GM13977 (cell line): ENCODE data around the gene HPCA.

Experiments used
- DNase-seq: peaks from one replicate; pipeline ENCODE4 v3.0.0; 2012; ENCODE audit warnings: low spot score
- CTCF ChIP-seq: IDR thresholded peaks from 2 replicates; pipeline ENCODE4 v1.5.1; 2012; ENCODE audit warnings: mild to moderate bottlenecking, control low read depth; ENCODE audit not compliant: insufficient read depth; ENCODE audit errors: extremely low read depth, missing control alignments
- in situ Hi-C: fragments of 300-500 bp; cut with MboI; formaldehyde crosslinking; loops from one replicate; pipeline ENCODE4 v1.12.0; 2022; ENCODE audit warnings: low sequenced_read_pairs, low pct_unique_long_range_greater_than_20kb, mixed read lengths, inconsistent platforms; ENCODE audit not compliant: unreplicated experiment

The HPCA gene

GRCh38 chr1:32928285-32928684, 42.0 kb downstream of the HPCA start:
- no peak for TF ChIP-seq CTCF
- DNase-seq: no peak
- in situ Hi-C loops: no loop called here

- TF ChIP-seq CTCF: no peak
- no peak for DNase-seq
- in situ Hi-C loops: no loop called here
Observed at GRCh38 chr1:32928715-32929114, 42.4 kb downstream of the HPCA start.

GRCh38 chr1:32929366-32929765, 43.1 kb downstream of the HPCA start:
- no peak for DNase-seq
- in situ Hi-C loops: no loop called here
- TF ChIP-seq CTCF: no peak

- no peak for TF ChIP-seq CTCF
- in situ Hi-C loops: loop anchor here (10.0 kb wide), 1 partner anchor 143 kb away; no protein-coding TSS in a partner anchor
- no peak for DNase-seq
Observed at GRCh38 chr1:32931760-32932159, 45.5 kb downstream of the HPCA start.

GRCh38 chr1:32933742-32934322, 47.5 kb downstream of the HPCA start:
- DNase-seq: no peak
- in situ Hi-C loops: loop anchor here (10.0 kb wide), 1 partner anchor 141 kb away; no protein-coding TSS in a partner anchor
- TF ChIP-seq CTCF: no peak

- in situ Hi-C loops: loop anchor here (10.0 kb wide), 1 partner anchor 140 kb away; no protein-coding TSS in a partner anchor
- TF ChIP-seq CTCF: no peak
- no peak for DNase-seq
Observed at GRCh38 chr1:32934535-32934934, 48.2 kb downstream of the HPCA start.

- no peak for TF ChIP-seq CTCF
- no peak for DNase-seq
- in situ Hi-C loops: loop anchor here (10.0 kb wide), 1 partner anchor 138 kb away; no protein-coding TSS in a partner anchor
Observed at GRCh38 chr1:32937061-32937460, 50.8 kb downstream of the HPCA start.
